KMS-11 (cell line): Measurements from ENCODE around the gene KCNS3.

Experiments used
- H2AFZ ChIP-seq: fragments of 200-600 bp; sonication (generic); 2 replicates; pipeline ENCODE4 v1.6.1; 2016; ENCODE audit warnings: antibody characterized with exemption, mixed run types, low read depth
- H3K27ac ChIP-seq: fragments of 200-600 bp; sonication (generic); 2 replicates; pipeline ENCODE4 v1.6.1; 2016; ENCODE audit warnings: mild to moderate bottlenecking, mixed run types
- H3K27me3 ChIP-seq: fragments of 200-600 bp; sonication (generic); 2 replicates; pipeline ENCODE4 v1.6.1; 2017; ENCODE audit warnings: mild to moderate bottlenecking, low read depth, mixed run types, moderate library complexity; ENCODE audit not compliant: insufficient read depth
- H3K36me3 ChIP-seq: fragments of 200-600 bp; sonication (generic); 2 replicates; pipeline ENCODE4 v1.6.1; 2017; ENCODE audit warnings: mild to moderate bottlenecking, mixed run types; ENCODE audit not compliant: insufficient read depth
- H3K4me1 ChIP-seq: fragments of 200-600 bp; sonication (generic); 2 replicates; pipeline ENCODE4 v1.6.1; 2016; ENCODE audit warnings: mild to moderate bottlenecking, low read depth, mixed run types; ENCODE audit not compliant: poor library complexity, severe bottlenecking
- H3K4me2 ChIP-seq: fragments of 200-600 bp; sonication (generic); 2 replicates; pipeline ENCODE4 v1.7.0; 2016; ENCODE audit warnings: mild to moderate bottlenecking, mixed run types
- H3K4me3 ChIP-seq: fragments of 200-600 bp; sonication (generic); IDR thresholded peaks from 2 replicates; pipeline ENCODE4 v1.6.1; 2017; ENCODE audit warnings: low read depth, low read length, mixed read lengths; ENCODE audit not compliant: insufficient read depth
- H3K79me2 ChIP-seq: fragments of 200-600 bp; sonication (generic); 2 replicates; pipeline ENCODE4 v1.6.1; 2016; ENCODE audit warnings: low read depth, mixed run types; ENCODE audit not compliant: insufficient read depth
- H3K9ac ChIP-seq: fragments of 200-600 bp; sonication (generic); 2 replicates; pipeline ENCODE4 v1.6.1; 2016; ENCODE audit warnings: mild to moderate bottlenecking, mixed run types
- H4K20me1 ChIP-seq: fragments of 200-600 bp; sonication (generic); 2 replicates; pipeline ENCODE4 v1.6.1; 2016; ENCODE audit warnings: mild to moderate bottlenecking, mixed run types; ENCODE audit not compliant: insufficient read depth
- TF ChIP-seq, protein P1 (sequence below): fragments of 200-600 bp; sonication (generic); conservative IDR thresholded peaks from 2 replicates; pipeline ENCODE4 v1.6.1; 2017; ENCODE audit warnings: low read depth, mild to moderate bottlenecking, antibody characterized with exemption, low read length, moderate library complexity, mixed read lengths

Gene KCNS3

DNA sequence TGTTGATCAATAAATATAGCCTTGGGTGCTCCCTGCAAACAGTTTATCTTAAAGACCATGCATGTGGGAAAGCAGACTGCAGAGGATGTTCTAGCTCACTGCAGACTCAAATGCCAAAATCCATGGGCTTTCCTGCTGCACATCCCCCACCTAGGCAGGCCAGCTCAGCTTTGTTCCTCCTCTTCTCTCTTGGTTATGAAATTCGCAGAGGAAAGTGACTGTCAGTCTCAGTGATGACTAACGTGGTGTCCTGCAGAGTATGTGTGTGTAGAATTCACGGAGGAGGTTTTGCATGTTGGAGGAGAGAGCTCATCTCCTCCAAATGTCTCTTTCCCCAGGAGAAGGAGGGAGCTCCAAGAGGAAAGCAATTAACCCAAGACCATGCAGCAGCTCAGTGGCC is 21.4 kb upstream of the KCNS3 start:
- Histone ChIP-seq H3K79me2 (no peaks in the 10 kb centered on the region), H3K27ac (no peak overlapping the region), H3K36me3 (no peaks in the 10 kb centered on the region), H3K4me3 (no peak overlapping the region), H4K20me1 (no peaks in the 10 kb centered on the region), H3K4me1 (no peaks in the 10 kb centered on the region), H3K4me2 (no peak overlapping the region), H3K27me3 (no peaks in the 10 kb centered on the region), H3K9ac (no peak overlapping the region), H2AFZ (no peak overlapping the region)
- TF ChIP-seq, protein P1, sequence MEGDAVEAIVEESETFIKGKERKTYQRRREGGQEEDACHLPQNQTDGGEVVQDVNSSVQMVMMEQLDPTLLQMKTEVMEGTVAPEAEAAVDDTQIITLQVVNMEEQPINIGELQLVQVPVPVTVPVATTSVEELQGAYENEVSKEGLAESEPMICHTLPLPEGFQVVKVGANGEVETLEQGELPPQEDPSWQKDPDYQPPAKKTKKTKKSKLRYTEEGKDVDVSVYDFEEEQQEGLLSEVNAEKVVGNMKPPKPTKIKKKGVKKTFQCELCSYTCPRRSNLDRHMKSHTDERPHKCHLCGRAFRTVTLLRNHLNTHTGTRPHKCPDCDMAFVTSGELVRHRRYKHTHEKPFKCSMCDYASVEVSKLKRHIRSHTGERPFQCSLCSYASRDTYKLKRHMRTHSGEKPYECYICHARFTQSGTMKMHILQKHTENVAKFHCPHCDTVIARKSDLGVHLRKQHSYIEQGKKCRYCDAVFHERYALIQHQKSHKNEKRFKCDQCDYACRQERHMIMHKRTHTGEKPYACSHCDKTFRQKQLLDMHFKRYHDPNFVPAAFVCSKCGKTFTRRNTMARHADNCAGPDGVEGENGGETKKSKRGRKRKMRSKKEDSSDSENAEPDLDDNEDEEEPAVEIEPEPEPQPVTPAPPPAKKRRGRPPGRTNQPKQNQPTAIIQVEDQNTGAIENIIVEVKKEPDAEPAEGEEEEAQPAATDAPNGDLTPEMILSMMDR: no peak

DNA sequence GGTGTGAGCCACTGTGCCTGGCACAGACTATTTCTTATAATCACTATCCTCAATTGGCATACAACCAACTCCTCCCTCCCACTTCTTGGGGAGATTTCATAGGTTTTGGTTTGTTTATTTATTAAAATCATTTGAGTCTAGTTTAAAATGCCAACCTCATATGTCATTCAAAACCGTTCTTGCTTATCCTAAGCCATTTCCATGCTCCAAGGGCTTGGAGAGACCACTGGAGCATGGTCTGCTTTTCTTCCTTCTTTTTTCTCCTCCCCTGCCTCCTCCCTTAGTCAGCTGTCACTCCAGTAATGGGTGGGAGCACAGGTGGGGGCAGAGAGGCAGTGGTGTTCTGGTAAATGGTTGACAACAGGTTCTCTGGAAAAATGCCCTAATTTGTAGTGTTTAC is 20.4 kb upstream of the KCNS3 start:
- Histone ChIP-seq H3K4me2 (no peak overlapping the region), H3K4me3 (no peak overlapping the region), H3K27ac (no peak overlapping the region), H2AFZ (no peak overlapping the region), H3K9ac (no peak overlapping the region), H3K36me3 (no peaks in the 10 kb centered on the region), H4K20me1 (no peaks in the 10 kb centered on the region), H3K79me2 (no peaks in the 10 kb centered on the region), H3K4me1 (no peaks in the 10 kb centered on the region), H3K27me3 (no peaks in the 10 kb centered on the region)
- TF ChIP-seq, protein P1: no peak

DNA sequence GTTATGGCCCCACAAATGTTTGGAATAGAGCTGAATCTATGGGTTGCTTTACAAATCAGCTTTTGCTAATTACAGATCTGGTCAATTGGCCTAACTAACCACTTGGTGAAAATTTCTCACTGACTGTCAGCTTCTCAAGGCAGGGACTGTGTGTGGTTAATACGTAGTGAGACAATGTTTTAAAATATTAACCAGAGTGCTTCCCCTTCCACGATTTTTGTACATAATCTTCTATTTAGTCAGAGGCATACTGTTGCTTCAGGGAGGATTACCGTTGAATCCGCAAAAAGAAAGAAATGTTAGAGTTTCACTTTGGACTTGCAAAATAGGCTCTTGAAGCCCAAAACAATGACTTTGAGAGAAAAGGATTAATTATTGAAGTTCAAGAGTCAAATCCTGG is 14.9 kb upstream of the KCNS3 start:
- Histone ChIP-seq H3K27ac (no peak overlapping the region), H3K79me2 (no peaks in the 10 kb centered on the region), H4K20me1 (no peaks in the 10 kb centered on the region), H3K4me1 (no peaks in the 10 kb centered on the region), H3K27me3 (no peaks in the 10 kb centered on the region), H3K4me3 (no peak overlapping the region), H3K4me2 (no peak overlapping the region), H2AFZ (no peak overlapping the region), H3K36me3 (no peaks in the 10 kb centered on the region), H3K9ac (no peak overlapping the region)
- TF ChIP-seq, protein P1: no peak

DNA sequence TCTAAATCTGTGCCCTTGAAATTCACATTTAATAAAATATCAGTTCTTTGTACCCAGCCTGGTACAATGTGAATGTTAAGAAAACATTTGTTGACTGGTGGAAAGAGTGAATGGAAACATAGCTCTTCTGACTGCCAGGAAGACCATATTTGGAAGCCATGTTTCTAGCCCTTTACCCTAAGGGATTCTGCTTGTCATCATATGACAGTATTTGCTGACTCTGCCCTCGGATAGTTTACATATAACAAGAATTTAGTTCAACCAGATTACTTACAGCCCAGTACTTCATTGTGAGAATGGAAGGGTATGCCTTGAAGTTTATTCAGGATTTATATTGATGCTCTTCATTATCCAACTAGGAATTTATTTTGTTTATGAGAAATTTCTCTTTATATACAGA is 13.8 kb upstream of the KCNS3 start:
- H3K27me3 ChIP-seq: no peaks in the 10 kb centered on the region
- H3K9ac ChIP-seq: no peak overlapping the region
- no peak overlapping the region for H3K27ac ChIP-seq
- H3K4me3 ChIP-seq: no peak overlapping the region
- H3K79me2 ChIP-seq: no peaks in the 10 kb centered on the region
- TF ChIP-seq, protein P1: no peak
- H4K20me1 ChIP-seq: no peaks in the 10 kb centered on the region
- no peak overlapping the region for H3K4me2 ChIP-seq
- H3K4me1 ChIP-seq: no peaks in the 10 kb centered on the region
- H3K36me3 ChIP-seq: no peaks in the 10 kb centered on the region
- H2AFZ ChIP-seq: no peak overlapping the region

DNA sequence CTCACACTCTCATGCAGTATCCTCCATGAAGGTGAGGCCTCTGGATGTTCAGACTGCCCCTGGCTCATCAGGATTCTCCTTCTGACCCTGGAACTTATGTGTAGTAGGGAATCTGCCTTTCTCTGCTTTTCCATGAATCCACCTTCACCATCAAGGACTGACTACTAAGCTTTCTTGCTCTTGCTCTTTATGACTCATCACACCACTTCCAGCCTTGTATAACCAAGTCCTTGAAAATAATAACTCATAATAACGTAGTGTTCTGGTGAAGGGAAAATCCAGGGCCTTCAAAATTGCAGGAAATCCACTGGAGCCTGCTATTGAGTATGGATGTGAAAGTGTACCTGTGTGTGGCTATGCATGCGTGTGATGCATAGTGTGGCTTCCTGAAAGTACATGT is 11.3 kb upstream of the KCNS3 start:
- H2AFZ ChIP-seq: no peak overlapping the region
- no peaks in the 10 kb centered on the region for H3K79me2 ChIP-seq

More for the DNA sequence above, 11.3 kb upstream of the KCNS3 start:
- Histone ChIP-seq H3K4me3 (no peak overlapping the region), H3K36me3 (no peaks in the 10 kb centered on the region), H3K27ac (no peak overlapping the region), H3K4me1 (no peaks in the 10 kb centered on the region), H3K4me2 (no peak overlapping the region), H3K27me3 (no peaks in the 10 kb centered on the region), H4K20me1 (no peaks in the 10 kb centered on the region), H3K9ac (no peak overlapping the region)
- TF ChIP-seq, protein P1: no peak
